ENCODE data around the gene RCOR1.
A peak's percentile ranks its signal among the peaks of the same experiment; 100 is the strongest.

- TF ChIP-seq CTCF (optimal IDR thresholded peaks at IDR 0.05 in 1 of 3, IDR thresholded peaks at IDR 0.05 in 1 of 3, conservative IDR thresholded peaks at IDR 0.05 in 1 of 3; ENCODE audit: extremely low read depth in 1 of 3, insufficient read depth in 2 of 3, low read length in 3 of 3) (peak in 2 of 3 experiments; percentile 14 to 22), EZH2 (IDR thresholded peaks at IDR 0.05; ENCODE audit: low read length) (no peak)
These were observed 46.8 kb upstream of the RCOR1 start for GRCh38 chr14:102545461-102546265.

Measured in keratinocyte (primary cell).